NCI-H2171 (cell line): ENCODE data around the gene CPT1B.

Experiments
- DNase-seq: peaks from one replicate; lab custom pipeline; 2025; lab: John Stamatoyannopoulos, UW

The CPT1B gene

DNA sequence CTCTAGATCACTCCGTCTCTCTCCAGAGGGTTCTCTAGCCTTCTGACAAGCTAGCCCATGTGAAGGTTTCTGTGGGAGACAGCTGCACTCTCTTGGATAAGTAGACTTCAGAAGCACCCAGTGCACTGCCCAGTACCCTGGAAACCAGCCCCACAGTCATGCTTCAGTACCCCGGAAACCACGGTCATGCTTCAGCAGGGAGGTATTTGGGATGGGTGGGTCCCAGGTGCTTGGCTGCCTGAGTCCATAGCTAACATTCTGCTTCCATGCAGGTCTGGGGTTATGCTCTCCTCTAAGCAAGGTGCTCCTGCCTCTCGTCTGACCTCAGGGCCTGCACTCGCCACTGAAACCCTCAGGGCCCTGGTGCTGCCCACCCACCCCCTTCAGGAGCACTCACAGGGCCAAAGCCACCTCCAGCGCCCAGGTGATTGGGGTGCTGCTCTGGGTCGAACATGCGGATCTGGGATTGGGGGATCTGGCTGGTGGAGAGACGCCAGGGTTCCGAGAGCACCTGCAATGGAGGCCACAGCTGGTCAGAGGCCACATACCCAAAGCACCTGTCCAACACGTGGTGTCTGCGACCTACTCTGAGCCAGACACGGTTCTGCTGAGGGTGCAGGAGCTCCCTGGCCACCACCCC, 8.2 kb downstream of the CPT1B start:
- no peak for DNase-seq

GRCh38 chr22:50569041-50569459, 9.2 kb downstream of the CPT1B start:
- DNase-seq = no peak

GRCh38 chr22:50568626-50569025, 9.6 kb downstream of the CPT1B start:
- DNase-seq = no peak

DNA sequence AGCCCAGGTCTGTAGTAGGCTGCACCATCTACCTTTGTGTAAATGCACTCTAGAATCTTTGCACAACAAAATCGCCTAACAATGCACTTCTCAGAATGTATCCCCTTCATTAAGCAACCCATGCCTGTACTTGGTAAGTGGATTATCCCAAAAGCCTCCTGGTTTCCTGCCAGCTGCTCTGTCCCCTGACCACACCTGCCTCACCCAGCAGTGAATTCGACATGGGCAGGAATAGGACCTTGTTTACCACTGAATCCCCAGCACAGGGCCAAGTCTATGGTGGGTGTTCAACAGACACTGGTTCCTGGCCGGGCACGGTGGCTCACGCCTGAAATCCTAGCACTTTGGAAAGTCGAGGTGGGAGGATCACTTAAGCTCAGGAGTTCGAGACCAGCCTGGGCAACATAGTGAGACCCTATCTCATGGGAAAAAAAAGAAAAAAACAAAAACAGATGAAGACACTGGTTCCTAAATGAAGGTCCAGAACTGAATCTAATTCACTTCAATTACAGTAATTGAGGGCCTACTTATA, 10.4 kb downstream of the CPT1B start:
- DNase-seq = no peak

- DNase-seq = no peak
Measured at GRCh38 chr22:50564289-50564688, 13.9 kb downstream of the CPT1B start.

DNA sequence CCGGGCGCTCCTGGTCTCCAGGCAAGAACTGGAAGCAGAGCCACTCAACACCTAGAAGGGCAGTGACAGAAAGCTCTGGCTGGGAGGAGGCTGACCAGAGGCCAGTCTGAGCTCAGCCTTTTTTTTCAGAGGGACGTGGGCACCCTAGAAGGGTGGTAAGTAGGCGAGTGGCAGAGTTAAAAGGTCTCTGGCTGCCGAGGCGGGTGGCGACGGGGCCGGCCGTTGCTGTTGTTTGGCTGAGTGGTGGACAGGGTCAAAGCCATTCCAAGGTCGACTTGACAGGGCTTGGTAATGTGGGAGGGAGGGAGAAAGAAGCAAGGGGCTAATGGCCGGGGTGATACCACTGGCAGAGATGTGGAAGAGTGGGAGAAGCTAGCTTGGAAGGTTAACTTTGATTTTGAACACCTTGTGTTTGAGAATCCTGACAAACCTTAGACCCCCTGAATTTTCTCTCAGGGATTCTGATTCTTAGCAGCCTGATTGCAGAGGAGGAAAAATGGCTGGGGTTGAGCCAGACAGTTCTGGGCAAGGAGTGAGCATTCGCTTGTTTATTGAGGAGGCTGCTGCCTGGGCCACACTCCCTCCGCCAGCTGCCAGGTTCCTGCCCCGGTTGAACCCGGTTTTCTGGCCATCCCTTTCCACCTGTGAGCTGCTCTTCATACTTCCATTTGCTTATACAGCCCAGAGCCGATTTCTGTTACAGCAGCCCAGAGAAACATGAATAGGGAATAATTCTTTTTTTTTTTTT, 14.6 kb downstream of the CPT1B start:
- DNase-seq = no peak

DNA sequence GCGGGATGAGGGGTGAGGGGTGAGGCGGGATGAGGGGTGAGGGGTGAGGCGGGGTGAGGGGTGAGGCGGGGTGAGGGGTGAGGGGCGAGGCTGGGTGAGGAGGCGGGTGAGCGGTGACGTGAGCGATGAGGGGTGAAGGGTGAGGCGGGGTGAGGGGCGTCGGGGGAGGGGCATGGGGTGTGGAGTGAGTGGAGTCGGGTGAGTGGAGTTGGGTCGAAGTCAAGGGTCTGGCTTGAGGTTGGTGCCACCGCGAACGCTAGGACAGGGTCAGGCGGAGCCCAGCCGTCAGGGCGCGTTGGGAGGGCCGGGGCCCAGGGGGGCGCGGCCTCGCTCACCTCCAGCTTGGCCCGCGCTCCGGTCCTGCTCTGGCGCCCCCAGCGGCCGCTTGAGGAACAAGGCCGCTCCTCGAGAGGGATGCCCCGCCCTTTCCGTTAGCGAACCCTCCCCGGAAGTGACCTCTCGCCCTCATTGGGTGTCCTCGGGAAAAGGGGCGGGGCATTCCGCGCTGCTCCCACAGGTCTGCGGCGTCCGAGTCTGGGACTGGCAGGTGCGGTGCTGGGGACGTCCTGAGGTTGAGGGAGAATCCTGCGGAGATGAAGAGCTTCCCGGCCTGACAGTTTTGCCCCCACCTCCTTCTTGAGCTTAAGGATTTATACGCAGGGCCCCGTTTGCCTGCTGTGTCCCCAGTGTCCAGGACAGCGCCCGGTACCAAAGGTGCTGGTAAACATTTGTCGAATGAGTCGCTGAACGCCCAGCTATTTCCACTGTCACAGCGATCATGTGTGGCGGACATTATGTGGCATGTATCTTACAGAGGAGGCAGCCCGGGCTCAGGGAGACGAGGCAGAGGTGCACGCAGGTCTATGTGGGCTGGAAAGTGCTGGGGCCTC, 15.5 kb downstream of the CPT1B start, which contains the start of gene SYCE3:
TSS of gene SYCE3 (minus strand) at position 397 of the 890 bp plus-strand sequence. CDS start 6,514 bp downstream, outside the sequence.
- peak; percentile 98 for DNase-seq

DNA sequence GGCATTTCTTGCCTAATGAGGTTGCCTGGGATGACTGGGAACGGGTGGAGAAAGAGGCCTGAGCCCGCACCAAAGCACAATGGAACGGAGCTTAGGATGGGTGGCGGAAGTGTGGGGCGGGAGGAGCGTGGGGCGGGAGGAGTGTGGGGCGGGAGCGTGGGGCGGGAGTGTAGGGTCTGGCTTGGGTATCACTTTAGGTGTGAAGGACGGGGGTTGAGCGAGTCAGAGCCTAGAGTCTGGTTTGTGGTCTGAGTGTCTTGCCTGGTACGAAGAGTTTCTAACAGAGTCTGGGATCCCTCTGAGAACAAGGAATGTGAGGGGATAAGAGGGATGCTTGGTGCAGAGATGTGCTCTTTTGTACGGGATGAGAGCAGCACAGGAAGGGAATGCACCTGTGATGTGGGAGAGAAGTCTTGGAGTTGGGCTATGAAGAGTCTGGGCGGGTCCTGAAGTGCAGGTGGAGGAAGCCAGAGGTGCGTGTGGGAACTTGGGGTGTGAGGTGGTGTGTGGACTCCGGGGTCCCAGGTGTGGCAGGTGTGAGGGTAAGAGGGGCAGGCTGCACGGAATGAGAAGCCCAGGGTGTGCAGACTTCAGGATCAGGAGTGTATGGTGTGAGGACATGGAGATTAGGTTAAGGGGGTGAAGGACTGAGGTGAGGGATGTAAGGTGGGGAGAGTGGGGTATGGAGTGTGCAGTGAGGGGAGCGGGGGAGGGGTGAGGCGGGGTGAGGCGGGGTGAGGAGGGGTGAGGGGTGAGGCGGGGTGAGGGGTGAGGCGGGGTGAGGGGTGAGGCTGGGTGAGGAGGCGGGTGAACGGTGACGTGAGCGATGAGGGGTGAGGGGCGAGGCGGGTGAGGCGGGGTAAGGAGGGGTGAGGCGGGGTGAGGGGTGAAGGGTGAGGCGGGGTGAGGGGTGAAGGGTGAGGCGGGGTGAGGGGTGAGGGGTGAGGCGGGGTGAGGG, 16.5 kb downstream of the CPT1B start:
- no peak for DNase-seq

GRCh38 chr22:50560034-50560433, 18.2 kb downstream of the CPT1B start:
- DNase-seq = no peak

DNA sequence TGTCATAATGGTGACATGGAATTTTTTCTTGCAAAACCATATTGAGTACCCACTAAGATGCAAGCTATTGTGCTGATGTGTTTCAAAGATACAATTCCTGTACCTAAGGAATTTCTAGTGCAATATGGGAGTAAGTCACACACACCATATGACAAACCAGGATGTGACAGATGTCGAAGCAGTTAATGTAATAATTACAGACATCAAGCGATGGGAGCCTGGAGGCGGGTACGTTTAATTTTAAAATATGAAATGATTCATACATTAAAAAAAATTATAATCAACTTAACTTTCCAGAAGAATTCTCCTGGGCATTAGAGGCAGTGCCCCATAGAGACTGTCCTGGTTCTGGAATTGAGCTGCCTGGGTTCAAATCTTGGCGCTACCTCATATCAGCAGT, 21.5 kb downstream of the CPT1B start:
- DNase-seq = peak; percentile 8

DNA sequence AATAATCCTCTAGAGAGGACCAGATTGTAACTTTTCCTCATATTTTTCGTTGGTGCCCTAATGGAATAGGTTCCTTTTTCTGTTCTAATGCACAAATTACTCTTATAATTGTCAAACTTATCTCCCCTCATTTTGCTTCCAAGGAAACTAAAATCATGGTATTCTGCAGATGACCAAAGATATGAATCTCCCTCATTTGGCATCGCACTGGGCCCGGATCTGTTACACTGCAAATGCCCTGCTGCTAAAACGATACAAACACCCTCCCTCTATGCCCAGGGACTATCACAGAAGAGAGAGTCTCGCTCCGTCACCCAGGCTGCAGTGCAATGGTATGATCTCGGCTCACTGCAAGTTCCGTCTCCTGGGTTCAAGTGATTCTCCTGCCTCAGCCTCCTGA, 24.9 kb downstream of the CPT1B start:
- no peak for DNase-seq

DNA sequence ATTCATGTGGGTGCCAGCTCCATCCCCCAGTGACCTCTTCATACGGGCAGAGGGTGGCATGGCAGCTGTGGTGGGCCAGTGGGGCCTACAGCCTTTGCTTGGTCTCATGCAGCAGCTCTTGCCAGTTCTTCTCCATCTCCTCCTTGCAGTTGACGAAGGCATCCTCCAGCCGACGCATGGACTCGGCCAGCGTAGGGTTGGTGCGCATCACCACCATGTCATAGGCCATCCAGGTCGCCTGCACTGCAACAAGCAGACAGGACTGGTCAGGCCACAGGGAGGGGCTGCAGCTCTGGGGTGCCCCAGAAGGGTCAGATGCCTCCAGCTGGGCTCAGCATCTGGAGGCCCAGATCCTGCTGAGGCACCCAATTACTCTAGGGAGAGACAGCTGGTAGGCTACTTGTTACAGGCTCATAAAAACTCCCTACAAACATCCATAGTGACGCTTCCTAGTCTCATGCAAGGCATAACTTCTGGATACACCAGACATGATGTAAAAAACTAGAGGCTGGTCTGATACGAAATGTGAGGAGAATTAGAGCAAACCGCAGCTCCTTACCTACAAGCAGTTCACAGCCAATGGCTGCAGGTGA, 27.0 kb downstream of the CPT1B start:
- no peak for DNase-seq

DNA sequence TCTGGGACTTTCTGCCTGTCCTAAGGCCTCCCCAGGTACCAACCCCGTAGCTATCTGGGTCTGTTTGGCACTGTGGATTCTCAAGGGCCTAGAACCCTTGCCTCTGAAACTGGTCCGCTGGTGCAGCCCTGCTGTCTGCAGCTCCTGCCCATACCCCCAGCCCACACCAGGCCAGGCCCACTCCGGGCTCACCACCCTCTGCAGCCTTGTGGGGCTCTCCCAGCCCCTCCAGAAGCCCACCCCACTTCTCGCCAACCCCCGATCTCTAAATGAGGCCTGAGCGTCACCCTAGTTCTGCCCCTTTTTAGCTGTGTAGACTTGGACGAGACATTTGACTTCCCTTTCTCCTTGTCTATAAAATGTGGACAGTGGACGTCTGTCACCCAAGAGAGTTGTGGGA, 27.8 kb downstream of the CPT1B start:
- no peak for DNase-seq

DNA sequence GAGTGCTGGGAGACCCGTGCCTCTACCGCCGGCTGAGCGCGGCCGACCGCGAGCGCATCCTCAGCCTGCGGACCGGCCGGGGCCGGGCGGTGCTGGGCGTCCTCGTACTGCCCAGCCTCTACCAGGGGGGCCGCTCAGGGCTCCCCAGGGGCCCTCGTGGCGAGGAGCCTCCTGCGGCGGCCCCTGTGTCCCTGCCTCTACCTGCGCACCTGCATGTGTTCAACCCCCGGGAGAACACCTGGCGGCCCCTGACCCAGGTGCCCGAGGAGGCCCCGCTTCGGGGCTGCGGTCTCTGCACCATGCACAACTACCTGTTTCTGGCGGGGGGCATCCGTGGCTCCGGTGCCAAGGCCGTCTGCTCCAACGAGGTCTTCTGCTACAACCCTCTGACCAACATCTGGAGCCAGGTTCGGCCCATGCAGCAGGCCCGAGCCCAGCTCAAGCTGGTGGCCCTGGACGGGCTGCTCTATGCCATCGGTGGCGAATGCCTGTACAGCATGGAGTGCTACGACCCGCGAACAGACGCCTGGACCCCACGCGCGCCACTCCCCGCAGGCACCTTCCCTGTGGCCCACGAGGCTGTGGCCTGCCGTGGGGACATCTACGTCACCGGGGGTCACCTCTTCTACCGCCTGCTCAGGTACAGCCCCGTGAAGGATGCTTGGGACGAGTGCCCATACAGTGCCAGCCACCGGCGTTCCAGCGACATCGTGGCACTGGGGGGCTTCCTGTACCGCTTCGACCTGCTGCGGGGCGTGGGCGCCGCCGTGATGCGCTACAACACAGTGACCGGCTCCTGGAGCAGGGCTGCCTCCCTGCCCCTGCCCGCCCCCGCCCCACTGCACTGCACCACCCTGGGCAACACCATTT, 29.1 kb downstream of the CPT1B start:
- no peak for DNase-seq

DNA sequence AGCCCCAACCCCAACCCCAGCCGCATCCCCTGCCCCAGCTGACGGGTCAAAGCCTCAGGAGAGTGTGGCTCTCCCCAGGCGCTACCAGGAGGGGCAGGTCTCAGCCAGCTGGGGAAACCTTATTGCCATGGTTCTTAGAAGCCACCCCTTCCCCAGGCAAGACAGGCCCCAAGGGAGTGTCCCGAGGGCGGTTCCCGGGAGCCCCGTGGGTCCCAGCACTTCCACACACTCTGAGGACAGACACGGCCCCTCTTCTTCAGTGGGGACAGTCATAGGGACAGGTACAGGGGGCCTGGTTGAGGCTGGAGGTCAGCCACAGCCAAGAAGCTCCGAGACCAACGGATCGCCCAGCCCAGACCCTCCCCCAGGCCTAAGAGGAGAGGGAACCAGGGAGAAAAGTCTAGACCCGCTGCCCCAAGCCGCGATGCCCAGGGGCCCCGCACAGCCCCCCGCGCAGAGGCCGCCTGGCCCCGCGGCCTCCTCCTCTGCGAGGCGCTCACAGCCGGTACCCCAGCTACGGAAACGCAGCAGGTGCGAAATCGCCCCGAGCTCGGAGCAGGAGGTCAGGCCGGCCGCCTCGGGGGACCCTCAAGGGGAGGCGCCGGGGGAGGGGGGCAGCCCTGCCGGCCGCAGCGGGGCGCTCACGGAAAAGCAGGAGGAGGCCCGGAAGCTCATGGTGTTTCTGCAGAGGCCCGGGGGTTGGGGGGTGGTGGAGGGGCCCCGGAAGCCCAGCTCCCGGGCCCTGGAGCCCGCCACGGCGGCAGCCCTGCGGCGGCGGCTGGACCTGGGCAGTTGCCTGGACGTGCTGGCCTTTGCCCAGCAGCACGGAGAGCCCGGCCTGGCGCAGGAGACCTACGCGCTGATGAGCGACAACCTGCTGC, 29.9 kb downstream of the CPT1B start:
- DNase-seq = no peak

GRCh38 chr22:50547263-50547985, 30.8 kb downstream of the CPT1B start:
- no peak for DNase-seq

GRCh38 chr22:50546326-50547262, 31.6 kb downstream of the CPT1B start:
- DNase-seq = no peak
